GM06990 (cell line): Measurements from ENCODE around the gene ZSWIM1.

ENCODE experiments used
- DNase-seq: peaks from one replicate; pipeline ENCODE4 v3.0.0-alpha.2; 2011; ENCODE audit not compliant: insufficient read length; ENCODE audit errors: extremely low read depth
- H3K27me3 ChIP-seq: replicated peaks from 2 replicates; pipeline ENCODE4 v1.6.0; 2011; ENCODE audit warnings: low read length; ENCODE audit not compliant: control insufficient read depth, insufficient read depth
- H3K36me3 ChIP-seq: 2 replicates; pipeline ENCODE4 v1.5.1; 2011; ENCODE audit warnings: low read length; ENCODE audit not compliant: control insufficient read depth, insufficient read depth
- H3K4me3 ChIP-seq: replicated peaks from 2 replicates; pipeline ENCODE4 v1.5.1; 2011; ENCODE audit warnings: low read depth, mild to moderate bottlenecking, control low read depth, low read length
- CTCF ChIP-seq: IDR thresholded peaks from 2 replicates; pipeline ENCODE4 v1.5.1; 2011; ENCODE audit warnings: low read length, control low read depth, mild to moderate bottlenecking, inconsistent platforms; ENCODE audit not compliant: insufficient read depth, poor library complexity, severe bottlenecking

The ZSWIM1 gene

GRCh38 chr20:45909817-45910669 lies 29.0 kb downstream of the ZSWIM1 start:
- no peak for DNase-seq

GRCh38 chr20:45910670-45911485 lies 29.9 kb downstream of the ZSWIM1 start:
- H3K36me3 ChIP-seq, result no peaks in the 10 kb centered on the region; the same call in 1 of the 2 replicates
- no peak for TF ChIP-seq CTCF
- peak overlapping the region; percentile 53 for H3K4me3 ChIP-seq
- H3K27me3 ChIP-seq, result no peaks in the 10 kb centered on the region
- peak; percentile 96 for DNase-seq

More at GRCh38 chr20:45909817-45910669, 29.0 kb downstream of the ZSWIM1 start:
- Histone ChIP-seq H3K4me3 (peak overlapping the region; percentile 40), H3K36me3 (no peaks in the 10 kb centered on the region; the same call in 1 of the 2 replicates), H3K27me3 (no peaks in the 10 kb centered on the region)
- no peak for TF ChIP-seq CTCF

GRCh38 chr20:45911486-45912343 lies 30.7 kb downstream of the ZSWIM1 start, which contains the start of gene PLTP:
TSS of gene PLTP (minus strand) at chr20:45912155. CDS start at chr20:45911452, 703 bp downstream.
- Histone ChIP-seq H3K4me3 (peak within 1 kb of the TSS; percentile 53), H3K36me3 (no peaks in the 10 kb centered on the region; the same call in 1 of the 2 replicates), H3K27me3 (no peaks in the 10 kb centered on the region)
- peak; percentile 50 for DNase-seq
- TF ChIP-seq CTCF, result no peak

GRCh38 chr20:45912344-45912682 lies 31.3 kb downstream of the ZSWIM1 start:
- Histone ChIP-seq H3K36me3 (no peaks in the 10 kb centered on the region; the same call in 1 of the 2 replicates), H3K27me3 (no peaks in the 10 kb centered on the region), H3K4me3 (peak overlapping the region; percentile 53)
- no peak for DNase-seq
- no peak for TF ChIP-seq CTCF

- no peak for TF ChIP-seq CTCF
Observed at GRCh38 chr20:45913116-45913515, 32.1 kb downstream of the ZSWIM1 start.

More at GRCh38 chr20:45913116-45913515, 32.1 kb downstream of the ZSWIM1 start:
- no peak overlapping the region for H3K4me3 ChIP-seq
- H3K36me3 ChIP-seq, result no peaks in the 10 kb centered on the region
- no peaks in the 10 kb centered on the region for H3K27me3 ChIP-seq
- no peak for DNase-seq
